ENCODE measurements around the gene MYL5.
A peak's percentile ranks its signal among the peaks of the same experiment; 100 is the strongest.

The MYL5 gene

GRCh38 chr4:673349-674091 is 822 bp upstream of the MYL5 start:
- peak overlapping the region; percentile 93 for H3K4me3 ChIP-seq (ENCODE audit: low read depth, low read length)
- TF ChIP-seq CTCF (IDR thresholded peaks at IDR 0.05; ENCODE audit: low read depth, low read length) = no peak

- TF ChIP-seq CTCF (IDR thresholded peaks at IDR 0.05; ENCODE audit: low read depth, low read length) = no peak
- peak overlapping the region; percentile 93 for H3K4me3 ChIP-seq (ENCODE audit: low read depth, low read length)
Observed at GRCh38 chr4:675036-675882, 917 bp downstream of the MYL5 start.

- H3K4me3 ChIP-seq (ENCODE audit: low read depth, low read length) = no peak overlapping the region
- TF ChIP-seq CTCF (IDR thresholded peaks at IDR 0.05; ENCODE audit: low read depth, low read length) = no peak
Observed at GRCh38 chr4:675980-676870, 1.9 kb downstream of the MYL5 start.

- TF ChIP-seq CTCF (IDR thresholded peaks at IDR 0.05; ENCODE audit: low read depth, low read length) = no peak
- no peak overlapping the region for H3K4me3 ChIP-seq (ENCODE audit: low read depth, low read length)
Observed at GRCh38 chr4:676871-677235, 2.5 kb downstream of the MYL5 start.

- no peak for TF ChIP-seq CTCF (IDR thresholded peaks at IDR 0.05; ENCODE audit: low read depth, low read length)
- H3K4me3 ChIP-seq (ENCODE audit: low read depth, low read length) = no peak overlapping the region
Observed at GRCh38 chr4:677431-678293, 3.3 kb downstream of the MYL5 start.

- no peak for TF ChIP-seq CTCF (IDR thresholded peaks at IDR 0.05; ENCODE audit: low read depth, low read length)
Observed at GRCh38 chr4:678331-679103, 4.2 kb downstream of the MYL5 start.

More at GRCh38 chr4:678331-679103, 4.2 kb downstream of the MYL5 start:
- no peak overlapping the region for H3K4me3 ChIP-seq (ENCODE audit: low read depth, low read length)

All from WI38 (cell line).